Stimulated activated CD4-positive, alpha-beta T cell treated with anti-CD3 and anti-CD28 coated beads, Interleukin-4, amount 100 ng/mL, for 48 hours (primary cell): Measurements from ENCODE around the gene FRK.
A peak's percentile ranks its signal among the peaks of the same experiment; 100 is the strongest.
"Not testable (repeated sequence)": the region's sequence is repeated elsewhere in the genome, so short reads cannot be mapped to it uniquely, and the experiment has no call there.

ENCODE experiments used
- DNase-seq, 2 donors: peaks; one replicate each; pipeline ENCODE4 v3.0.0-alpha.2; 2020; ENCODE audit warnings: low read depth in 2 of 2

FRK gene, protein sequence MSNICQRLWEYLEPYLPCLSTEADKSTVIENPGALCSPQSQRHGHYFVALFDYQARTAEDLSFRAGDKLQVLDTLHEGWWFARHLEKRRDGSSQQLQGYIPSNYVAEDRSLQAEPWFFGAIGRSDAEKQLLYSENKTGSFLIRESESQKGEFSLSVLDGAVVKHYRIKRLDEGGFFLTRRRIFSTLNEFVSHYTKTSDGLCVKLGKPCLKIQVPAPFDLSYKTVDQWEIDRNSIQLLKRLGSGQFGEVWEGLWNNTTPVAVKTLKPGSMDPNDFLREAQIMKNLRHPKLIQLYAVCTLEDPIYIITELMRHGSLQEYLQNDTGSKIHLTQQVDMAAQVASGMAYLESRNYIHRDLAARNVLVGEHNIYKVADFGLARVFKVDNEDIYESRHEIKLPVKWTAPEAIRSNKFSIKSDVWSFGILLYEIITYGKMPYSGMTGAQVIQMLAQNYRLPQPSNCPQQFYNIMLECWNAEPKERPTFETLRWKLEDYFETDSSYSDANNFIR

GRCh38 chr6:116060572-116061283 is at the start of gene FRK:
Gene FRK (minus strand): TSS chr6:116060891. CDS start chr6:116060311, 580 bp downstream.
- DNase-seq = no peak

DNA sequence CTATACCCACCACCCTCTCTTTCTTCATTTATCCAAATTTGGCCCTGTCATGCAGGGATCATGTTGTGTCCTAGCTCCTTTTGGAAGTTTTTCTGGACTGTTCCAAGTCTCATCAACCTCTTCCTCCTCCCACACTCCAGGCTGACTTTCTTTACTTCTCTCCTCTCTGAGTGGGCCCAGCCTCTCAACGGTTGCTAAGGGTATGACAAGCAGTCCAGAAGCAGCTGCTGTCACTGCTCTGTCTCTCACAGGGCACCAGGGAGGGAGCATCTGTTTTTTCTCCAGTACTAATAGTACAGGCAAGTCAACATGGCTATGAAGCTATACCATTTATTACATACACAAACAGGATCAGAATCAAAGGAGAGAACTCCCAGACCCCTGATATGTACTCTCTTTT is 48.1 kb upstream of the FRK start:
- no peak for DNase-seq

DNA sequence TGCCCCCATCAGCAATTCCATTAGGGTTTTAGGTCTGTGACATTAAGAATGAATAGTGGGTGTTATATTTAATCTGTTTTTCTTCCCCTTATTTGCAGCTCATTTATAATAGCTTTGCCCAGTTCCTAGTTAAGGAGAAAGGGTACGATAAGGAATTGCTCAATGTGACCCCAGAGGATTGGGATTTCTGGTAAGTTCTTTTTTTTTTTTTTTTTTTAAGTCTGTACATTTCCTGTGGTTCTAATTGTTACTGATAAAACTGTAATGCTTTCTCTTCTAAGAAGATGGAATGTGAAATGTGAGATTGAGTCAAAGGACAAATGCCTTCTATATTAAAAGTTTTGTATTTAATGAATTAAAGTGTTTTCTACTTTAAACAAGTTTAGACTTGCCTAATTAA is 45.5 kb upstream of the FRK start:
- no peak for DNase-seq

- no peak for DNase-seq
Measured at GRCh38 chr6:116105247-116105646, 44.6 kb upstream of the FRK start.

- no peak for DNase-seq
Measured at GRCh38 chr6:116104636-116105035, 43.9 kb upstream of the FRK start.

DNA sequence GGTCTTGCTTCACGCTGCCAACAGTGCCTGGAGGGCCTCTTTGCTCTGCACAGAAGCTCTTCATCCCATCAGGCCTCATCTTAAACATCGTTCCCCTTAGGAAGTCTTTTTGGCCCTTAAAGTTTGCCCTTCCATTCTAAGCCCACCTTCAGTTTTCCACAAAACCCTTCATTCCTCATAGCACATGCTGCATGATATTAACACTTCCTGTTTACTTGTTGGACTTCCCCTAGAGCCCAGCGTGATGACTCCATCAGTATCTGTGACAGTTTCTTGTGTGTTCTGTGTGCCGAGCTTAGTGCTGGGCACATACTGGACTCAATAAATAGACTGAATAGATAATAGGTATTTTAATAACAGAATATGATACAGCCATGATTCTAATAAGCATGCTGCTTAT is 42.2 kb upstream of the FRK start:
- no peak for DNase-seq

DNA sequence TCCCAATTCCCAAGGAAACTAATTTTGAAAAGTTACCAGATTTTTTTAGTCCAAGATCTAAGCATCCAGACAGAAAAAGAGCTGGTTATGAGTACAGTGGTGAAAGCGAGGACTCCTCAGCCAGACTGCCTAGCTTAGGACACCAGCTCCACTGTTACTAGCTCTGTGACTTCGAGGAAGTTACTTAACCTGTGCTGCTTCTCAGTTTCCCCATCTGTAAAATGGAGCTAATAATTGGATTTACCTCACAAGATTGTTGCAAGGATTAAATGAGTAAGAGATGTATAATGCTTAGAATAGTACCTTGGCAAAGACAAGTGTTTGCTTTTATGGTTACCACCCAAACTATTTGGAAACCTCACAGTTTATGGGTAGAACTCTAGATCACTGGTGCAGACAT is 41.1 kb upstream of the FRK start:
- DNase-seq = no peak

DNA sequence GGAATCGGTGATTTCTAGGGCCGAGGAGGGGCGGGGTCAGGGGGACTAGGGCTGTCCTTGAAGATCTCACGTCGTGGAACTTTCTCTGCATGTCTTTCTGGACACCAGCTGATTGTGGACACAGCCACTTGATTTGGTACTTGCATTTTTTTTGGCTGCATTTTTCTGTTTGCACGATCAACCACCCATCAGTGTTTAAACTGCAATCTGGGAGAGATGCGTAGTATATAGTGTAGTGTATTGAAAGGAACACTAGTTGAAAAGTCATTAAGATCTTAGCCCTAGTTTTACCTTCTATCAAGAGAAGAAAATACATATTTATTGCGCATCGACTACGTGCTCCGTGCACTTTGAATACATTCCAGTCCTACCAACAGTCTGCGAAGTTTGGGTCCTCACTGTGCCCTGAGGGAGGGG is 40.6 kb upstream of the FRK start:
- DNase-seq = peak in 1 of 2 donors; percentile 57

- DNase-seq = peak; percentile 79 to 83
Measured at GRCh38 chr6:116100419-116101301, 40.0 kb upstream of the FRK start, which contains the start of gene NT5DC1. Gene NT5DC1 (plus strand): TSS chr6:116100853. CDS start chr6:116100931, 78 bp downstream.

GRCh38 chr6:116099036-116099435 is 38.3 kb upstream of the FRK start:
- no peak for DNase-seq

GRCh38 chr6:116096979-116097816 is 36.5 kb upstream of the FRK start:
- DNase-seq = no peak

GRCh38 chr6:116096048-116096759 is 35.5 kb upstream of the FRK start:
- DNase-seq = not testable (repeated sequence)

DNA sequence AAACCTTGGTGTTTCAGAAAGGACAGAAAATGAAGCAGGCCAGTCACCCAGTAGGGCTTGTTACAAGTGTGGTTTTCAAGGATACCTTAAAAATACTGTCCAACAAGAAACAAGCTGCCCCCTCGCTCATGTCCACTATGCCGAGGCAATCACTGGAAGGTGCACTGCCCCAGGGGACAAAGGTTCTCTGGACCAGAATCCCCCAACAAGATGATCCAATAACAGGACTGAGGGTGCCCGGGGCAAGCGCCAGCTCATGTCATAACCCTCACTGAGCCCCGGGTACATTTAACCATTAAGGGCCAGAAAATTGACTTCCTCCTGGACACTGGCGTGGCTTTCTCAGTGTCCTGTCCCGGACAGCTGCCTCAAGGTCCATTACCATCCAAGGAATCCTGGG is 33.4 kb upstream of the FRK start:
- no peak for DNase-seq

DNA sequence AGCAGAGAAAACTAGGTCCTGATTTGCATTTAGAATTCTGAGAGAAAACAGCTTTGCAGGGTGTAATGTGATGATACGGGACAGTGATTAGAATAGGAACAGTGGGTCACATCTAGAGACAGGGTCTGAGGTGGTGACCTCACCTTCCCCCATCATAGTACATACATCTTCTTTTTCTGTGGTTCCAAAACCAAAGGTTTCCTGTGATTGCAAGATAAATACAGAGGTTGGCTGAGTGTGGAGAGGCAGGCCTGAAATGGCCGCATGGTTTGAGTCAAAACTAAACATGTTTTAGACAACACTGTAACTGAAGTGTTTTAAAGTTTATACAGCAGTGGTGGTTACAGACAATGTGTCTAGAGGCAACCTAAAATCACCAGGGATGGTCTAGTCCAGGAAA is 29.6 kb upstream of the FRK start:
- DNase-seq = no peak

- no peak for DNase-seq
Measured at GRCh38 chr6:116088946-116089345, 28.3 kb upstream of the FRK start.

GRCh38 chr6:116087437-116088027 is 26.8 kb upstream of the FRK start:
- DNase-seq = no peak

DNA sequence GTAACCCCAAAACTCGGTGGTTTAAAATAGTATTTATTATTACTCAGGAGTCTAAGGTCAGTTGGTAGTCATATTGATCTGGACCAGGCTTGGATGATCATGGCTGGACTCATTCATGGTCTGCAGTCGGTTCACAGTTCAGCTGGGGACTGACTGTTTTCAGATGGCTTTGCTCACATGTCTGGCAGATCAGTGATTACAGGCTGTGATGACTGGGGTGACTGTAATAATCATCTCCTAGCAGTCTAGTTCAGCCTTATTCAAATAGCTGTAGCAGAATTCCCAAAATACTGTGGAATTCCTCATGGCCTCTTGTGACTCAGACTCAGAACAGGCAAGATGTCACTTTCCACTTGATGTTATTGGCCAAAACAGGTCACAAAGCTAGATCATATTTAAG is 23.6 kb upstream of the FRK start:
- DNase-seq = no peak

DNA sequence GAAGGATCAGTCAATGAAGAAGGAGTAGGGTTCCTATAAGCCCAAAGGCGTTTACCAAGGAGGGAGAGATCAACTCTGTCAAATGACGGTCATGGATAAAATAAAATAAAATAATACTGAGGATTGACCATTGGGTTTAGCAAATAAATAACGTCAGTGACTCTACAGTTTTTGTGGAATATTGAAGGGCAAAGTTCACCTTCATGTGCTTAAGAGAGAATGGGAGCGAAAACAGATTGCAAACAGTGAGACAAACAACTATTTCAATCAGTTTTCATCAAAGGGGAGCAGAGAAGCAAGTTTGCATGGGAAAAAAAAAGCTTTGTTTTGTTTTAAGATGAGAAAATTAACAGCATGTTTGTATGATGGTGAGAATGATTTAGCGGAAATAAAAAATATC is 22.4 kb upstream of the FRK start:
- no peak for DNase-seq

DNA sequence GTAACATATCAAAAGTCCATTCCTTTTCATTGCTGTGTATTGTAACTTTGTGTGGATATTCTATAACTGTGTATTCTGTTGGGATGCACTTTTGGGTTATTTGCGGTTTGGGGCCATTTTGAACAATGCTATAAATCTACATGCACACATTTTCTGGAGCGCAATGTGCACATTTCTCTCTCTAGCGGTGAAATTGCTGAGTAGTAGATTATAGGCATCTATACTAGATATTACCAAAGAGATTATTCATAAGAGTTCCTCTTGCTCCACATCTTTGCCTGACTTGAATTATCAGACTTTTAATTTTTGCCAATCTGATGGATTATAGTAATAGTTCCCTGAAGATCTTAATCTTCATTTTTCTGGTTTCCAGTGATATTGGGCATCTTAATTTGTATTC is 18.3 kb upstream of the FRK start:
- DNase-seq = no peak

DNA sequence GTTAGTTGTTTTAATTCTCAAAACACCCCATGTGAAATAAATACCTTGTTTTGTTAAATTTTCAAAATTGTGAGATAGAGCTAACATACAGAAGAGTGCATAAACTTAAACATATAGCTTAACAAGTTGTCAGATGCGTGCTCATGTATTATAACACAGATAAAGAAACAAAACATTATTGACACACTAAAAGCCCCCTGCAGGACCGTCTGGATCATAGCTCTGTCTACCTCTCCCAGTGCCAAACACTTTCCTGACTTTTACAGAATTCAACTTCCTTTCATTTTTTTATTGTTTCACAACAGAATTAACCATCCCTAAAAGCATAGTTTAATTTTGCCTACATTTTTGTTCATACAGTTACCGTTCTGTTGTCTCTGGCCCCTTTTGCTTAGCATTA is 17.8 kb upstream of the FRK start:
- no peak for DNase-seq
